IPS-18c (cell line): ENCODE results near the gene CERS6.
"Not testable (repeated sequence)": the region's sequence is repeated elsewhere in the genome, so short reads cannot be mapped to it uniquely, and the experiment has no call there.

Experiments used
- H3K4me3 ChIP-seq: 2 replicates; pipeline ENCODE4 v1.7.0; 2013; ENCODE audit warnings: low read depth, mild to moderate bottlenecking, low read length, moderate library complexity; ENCODE audit not compliant: insufficient read depth
- H3K9me3 ChIP-seq: one replicate; pipeline ENCODE4 v1.6.1; 2013; ENCODE audit warnings: mild to moderate bottlenecking, low read length, moderate library complexity; ENCODE audit not compliant: control insufficient read depth, insufficient read depth

Gene CERS6

DNA sequence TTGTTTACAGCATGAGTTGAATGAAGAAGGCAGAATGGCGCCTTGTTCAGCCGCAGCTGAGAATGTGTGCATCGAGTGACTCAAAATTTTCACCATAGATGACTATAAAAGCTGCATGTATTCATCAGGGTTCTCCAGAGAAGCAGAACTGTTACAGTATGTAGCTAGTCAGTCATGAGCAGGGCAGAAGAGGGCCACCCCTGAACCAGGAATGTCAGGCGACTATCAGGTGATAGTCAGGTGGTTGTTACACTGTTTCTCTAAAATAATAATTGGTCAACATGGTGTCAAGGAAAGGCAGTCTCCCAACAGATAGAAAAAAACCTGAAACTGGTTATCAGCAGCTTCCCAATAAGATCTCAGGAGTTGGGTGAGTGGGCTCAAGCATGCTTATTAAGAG is 326.2 kb downstream of the CERS6 start:
- no peaks in the 10 kb centered on the region for H3K9me3 ChIP-seq
- H3K4me3 ChIP-seq, result no peak overlapping the region

DNA sequence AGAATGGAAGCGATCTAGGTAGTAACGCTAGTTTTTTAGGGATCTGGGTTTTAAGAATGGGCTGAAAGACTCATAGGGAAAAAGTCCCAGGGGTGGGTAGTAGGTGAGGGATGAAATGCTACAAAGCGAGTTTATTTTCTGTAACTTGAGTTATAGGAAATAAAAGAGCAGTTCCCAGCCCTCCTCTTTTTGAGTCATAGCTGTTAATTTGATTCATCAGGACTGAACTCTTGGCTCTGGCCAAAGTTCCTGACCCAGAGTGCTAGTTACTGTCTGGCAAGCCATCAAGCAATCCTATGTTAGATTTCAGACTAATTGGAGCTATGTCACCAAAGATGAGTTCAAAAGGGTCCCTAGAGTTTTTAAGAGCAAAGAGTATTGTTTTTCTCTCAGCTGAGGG is 328.9 kb downstream of the CERS6 start:
- H3K9me3 ChIP-seq, result no peaks in the 10 kb centered on the region
- no peak overlapping the region for H3K4me3 ChIP-seq

DNA sequence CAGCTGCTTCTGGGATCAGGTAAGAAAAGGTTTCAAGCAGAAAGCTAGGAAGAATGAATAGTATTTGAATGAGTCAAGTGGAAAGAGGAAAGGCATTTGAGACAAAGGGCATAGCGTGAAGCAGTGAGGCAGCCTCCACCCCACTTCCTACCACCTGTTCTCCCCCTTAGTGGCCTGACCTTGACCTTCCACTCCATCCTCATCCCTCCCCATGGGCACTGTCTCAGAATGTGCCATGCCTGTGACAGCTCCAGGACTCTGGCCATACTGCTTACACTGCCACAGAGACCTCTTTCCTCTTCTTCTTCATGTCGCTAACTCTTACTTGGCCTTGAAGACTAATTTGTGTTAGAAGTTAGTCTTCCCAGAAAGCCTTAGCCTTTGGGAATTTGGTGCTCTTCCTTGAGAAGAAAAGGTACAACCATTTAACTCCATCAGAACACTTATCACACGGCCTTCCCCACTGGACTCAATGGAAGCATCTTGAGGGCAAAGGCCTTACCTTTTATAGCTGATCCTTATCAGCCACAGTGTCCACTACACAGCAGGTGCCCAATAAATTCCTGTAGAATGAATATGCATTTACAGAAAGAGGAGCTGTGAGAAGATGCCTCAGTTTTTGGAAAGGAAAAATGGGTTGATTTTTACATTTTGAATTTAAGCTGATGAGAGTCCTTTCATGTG is 331.2 kb downstream of the CERS6 start:
- H3K9me3 ChIP-seq, result no peaks in the 10 kb centered on the region
- H3K4me3 ChIP-seq, result no peak overlapping the region

DNA sequence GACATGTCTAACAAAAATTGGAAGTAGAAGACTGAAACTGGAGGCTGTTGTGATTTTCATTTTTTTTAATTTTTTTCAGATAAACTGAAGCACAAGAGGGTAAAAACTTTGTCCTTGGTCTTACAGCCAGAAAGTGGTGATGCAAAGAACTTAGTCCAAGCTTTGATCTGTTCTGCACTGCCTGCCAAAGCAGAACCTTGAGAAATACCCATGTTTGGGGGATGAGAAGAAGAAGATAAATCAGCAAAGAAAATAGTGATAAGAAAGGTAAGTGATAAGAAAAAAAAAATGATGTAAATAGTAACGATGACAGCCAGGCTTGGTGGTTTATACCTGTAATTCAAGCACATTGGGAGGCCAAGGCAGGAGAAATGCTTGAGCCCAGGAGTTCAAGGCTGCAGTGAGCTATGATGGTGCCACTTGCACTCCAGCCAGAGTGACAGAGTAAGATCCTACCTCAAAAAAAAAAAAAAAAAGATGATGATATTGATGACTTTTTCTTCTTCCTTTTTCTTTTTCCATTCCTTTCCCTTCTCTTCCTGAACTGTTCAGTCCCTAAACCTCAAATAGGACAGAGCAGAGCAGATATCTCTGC is 331.8 kb downstream of the CERS6 start:
- Histone ChIP-seq H3K9me3 (no peaks in the 10 kb centered on the region), H3K4me3 (no peak overlapping the region)

DNA sequence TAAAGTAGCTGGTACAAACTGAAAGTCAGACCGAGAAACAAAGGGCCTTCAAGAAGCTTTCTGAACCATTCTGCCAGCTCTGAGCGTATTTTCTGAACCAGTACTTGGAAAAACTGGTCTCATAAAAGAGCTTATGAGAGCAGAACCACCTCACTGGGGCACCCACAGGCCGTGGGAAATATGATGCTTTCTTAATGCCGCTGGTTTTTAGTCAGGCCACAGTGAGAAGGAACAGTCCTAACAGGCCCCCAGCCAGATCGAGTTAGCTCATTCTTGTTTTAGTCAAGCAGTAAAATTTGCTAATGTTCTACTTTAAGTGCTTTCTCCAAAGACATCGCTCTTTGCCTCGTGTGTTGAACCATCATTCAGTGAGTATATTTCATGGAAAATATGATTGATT is 333.7 kb downstream of the CERS6 start:
- Histone ChIP-seq H3K4me3 (no peak overlapping the region), H3K9me3 (no peaks in the 10 kb centered on the region)

DNA sequence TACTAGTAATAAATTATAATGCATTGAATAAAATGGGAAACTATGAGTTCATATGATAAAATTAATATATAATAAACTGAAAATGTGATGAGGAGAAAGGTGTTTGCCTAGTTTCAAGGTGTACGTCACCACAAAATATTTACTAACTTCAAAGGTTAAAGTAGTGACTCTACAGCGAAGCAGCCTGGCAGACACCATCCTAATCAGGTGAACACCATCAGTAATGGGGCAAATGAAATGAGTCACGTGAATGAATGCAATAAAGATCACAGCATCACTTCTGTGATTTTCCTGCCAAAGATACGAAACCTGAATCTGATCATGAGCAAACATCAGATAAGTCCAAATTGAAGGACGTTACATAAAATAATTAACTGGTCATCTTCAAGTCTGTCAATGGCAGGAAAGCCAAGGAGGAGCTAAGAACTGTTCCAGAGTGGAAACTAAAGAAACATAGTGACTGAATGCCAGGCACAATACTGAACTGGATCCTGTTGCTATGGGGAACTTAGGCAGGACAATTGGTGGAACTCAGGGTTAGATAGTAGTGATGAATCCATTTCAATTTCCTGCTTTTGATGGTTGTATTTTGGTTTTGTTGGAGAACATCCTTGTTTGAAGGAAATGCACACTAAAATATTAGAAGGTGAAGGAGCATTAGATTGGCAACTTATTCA is 334.3 kb downstream of the CERS6 start:
- no peaks in the 10 kb centered on the region for H3K9me3 ChIP-seq
- H3K4me3 ChIP-seq, result no peak overlapping the region

DNA sequence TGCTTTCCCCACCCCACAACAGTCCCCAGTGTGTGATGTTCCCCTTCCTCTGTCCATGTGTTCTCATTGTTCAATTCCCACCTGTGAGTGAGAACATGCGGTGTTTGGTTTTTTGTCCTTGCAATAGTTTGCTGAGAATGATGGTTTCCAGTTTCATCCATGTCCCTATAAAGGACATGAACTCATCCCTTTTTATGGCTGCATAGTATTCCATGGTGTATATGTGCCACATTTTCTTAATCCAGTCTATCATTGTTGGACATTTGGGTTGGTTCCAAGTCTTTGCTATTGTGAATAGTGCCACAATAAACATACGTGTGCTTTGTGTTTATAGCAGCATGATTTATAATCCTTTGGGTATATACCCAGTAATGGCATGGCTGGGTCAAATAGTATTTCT is 335.1 kb downstream of the CERS6 start:
- H3K4me3 ChIP-seq, H3K9me3 ChIP-seq: not testable (repeated sequence)

DNA sequence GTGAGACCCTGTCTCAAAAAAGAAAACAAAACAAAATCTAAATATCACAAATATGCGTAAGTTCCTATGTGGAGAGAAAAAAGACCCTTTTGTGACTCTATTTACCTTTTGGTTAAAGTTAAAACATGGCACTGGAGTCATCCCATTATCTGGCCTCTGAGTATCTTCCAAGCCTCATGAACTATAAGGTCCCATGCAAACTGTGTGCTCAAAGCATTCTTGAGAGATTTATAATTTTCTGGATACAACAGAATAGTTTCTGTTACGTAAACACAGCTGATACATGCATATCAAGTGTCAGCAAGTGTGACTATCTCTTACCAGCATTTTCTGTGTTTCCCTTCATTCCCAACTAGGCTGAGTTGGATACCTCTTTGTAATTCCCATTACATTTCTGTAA is 337.5 kb downstream of the CERS6 start:
- Histone ChIP-seq H3K9me3 (no peaks in the 10 kb centered on the region), H3K4me3 (no peak overlapping the region)

DNA sequence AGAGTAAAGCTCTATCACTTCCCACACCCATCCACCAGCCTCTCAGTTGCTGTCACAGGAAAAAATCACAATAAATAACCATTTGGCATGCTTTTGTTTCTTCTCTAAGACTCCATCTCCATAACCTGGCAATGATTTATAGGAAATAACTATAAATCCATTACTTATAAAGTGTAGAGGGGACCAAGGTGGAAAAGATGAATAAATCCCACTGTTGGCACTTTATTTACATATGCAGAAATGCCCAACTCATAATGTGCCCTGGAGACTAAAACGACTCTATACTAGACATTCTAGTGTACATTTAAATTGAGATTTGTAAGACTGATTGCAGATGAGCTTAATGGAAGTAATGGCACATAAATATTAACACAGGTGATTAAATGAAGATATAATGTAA is 338.9 kb downstream of the CERS6 start:
- Histone ChIP-seq H3K4me3 (no peak overlapping the region), H3K9me3 (no peaks in the 10 kb centered on the region)

DNA sequence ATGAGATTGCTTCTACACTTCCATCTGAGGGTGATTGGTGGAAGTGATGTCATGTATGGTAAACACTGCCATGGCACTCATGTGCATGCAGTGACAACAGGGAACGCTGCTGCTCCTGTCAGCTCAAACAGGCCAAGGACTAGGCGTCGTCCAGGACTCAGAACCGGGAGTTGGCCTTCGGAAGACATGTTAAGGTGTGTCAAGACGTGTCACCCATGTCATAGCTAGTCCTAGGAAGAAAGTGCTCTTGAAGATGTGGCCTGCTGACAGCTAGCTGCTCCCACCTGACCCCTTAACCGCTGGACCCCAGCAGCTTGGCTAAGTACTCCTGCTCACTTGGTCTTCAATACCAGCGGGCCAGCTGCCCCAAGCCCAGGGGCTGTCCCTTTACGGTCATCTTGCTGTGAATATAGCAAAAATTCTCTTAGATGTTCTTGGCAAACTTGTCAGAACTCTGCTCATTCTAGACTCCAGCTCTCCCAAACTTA is 340.1 kb downstream of the CERS6 start:
- no peaks in the 10 kb centered on the region for H3K9me3 ChIP-seq
- no peak overlapping the region for H3K4me3 ChIP-seq

DNA sequence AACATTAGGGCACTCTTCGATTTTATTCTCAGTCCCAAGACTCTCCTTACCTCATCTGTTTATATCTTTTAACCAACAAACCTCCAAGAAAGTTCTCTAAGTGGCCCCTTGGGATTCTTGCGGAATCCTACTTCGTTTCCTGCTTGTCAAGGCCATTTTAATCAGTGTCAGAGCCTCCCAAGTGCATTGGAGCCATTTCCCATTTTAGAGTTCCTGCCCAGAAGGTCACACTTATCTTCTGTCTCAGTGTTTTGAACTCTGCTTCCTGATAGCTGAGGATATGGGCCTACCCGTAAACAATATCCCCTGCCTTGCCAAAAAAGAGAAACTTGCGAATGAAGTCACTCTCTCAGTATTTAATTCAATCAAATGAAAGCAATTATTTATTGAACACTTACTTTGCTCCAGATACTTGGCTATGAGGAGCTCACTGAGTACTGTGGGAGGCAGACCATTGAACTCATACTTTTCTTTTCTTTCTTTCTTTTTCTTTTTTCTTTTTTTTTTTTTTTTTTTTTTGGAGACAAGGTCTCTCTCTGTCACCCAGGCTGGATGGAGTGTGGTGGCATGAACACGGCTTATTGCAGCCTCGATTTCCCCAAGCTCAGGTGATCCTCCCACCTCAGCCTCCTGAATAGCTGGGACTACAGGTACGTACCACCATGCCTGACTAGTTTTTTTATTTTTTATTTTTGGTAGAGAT is 340.7 kb downstream of the CERS6 start:
- H3K4me3 ChIP-seq, result no peak overlapping the region
- no peaks in the 10 kb centered on the region for H3K9me3 ChIP-seq

DNA sequence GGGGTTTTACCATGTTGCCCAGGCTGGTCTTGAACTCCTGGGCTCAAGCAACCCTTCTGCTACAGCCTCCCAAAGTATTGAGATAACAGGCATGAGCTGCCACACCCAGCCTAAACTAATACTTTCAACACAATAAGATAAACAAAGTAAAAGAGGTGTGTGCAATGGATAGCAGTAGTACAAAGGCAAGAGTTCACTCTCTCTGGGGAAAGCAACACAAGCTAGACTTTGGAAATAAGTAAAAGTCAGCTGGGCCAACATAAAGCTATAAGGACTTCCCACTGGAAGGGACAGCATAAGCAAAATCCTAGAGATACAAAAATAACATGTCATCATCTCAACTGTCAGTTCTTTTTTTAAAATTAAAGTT is 341.2 kb downstream of the CERS6 start:
- Histone ChIP-seq H3K4me3 (no peak overlapping the region), H3K9me3 (no peaks in the 10 kb centered on the region)

DNA sequence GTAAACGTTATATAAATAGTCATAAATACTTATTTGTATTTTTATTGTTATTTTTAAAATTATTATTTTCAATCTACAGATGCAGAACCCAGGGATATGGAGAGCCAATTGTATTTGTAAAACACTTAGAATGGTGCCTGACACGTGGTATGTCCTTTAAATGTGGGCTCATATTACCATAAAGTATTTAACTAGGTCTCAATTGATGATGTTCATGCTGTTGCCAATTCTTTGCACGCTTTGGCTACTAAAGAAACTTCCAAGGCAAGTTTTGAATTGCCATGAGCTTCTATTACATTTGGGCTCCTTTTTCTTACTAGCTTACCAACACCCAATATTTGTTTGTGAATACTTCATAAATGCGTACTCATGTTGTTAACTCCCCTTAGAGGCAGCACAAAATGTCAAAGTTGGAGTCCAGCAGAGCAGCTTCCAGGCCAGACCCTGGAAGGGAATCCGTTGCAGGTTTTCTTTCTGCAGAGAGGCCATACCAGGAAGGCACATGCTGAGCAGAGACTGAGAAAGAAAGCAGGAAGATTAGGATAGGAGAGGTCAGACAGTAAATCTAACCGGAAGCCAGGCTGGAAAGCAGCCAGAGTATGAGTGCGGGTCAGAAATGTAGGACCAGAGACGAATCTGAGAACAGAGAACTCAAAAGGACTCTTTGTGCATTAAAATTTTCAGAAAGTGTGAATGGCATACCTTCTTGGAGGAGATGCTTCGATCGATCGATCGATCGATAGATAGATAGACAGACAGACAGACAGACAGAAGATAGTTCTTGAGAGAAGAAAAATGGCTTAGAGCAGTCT is 342.2 kb downstream of the CERS6 start:
- no peaks in the 10 kb centered on the region for H3K9me3 ChIP-seq
- H3K4me3 ChIP-seq, result no peak overlapping the region

DNA sequence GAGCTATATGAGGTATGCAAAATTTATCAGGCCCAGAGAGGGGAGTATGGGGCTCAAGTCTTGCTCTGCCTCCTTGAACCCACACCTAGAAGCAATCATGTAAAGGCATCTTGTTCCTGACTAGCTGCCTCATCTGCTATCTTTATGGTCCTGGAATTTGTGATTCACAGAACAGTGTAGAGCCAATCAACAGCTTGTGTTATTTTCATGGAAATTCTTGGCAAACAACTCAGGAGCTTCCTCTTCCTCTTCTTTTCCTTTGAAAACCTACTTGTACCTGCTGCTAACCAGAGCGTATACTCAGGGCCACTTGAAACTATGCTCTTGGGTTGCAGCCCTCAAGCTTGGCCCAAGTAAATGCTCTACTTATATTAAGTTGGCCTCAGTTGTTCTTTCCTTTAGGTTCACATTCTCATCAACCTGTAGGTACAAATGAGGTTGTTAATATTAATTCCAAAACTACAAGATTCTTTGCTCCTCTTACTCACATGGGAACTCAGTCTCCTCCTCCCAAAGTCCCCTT is 342.9 kb downstream of the CERS6 start:
- Histone ChIP-seq H3K4me3 (no peak overlapping the region), H3K9me3 (no peaks in the 10 kb centered on the region)

DNA sequence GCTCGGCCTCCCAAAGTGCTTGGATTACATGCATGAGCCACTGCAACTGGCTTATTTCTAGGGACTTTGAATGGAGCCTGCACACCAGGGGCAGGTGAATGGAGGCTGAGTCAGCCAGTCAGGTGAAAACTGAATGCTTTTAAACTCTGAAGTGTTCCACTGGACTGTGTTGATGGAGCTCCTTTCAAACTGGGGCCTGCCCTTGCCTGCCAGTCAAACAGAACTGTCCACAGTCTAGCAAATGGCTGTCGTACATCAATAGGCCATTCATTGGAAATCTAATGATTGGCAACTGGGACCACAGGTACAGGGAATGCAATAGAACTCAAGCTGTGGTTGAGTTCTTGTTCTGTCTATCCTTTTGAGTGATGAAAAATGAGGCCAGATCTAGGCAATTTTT is 345.4 kb downstream of the CERS6 start:
- no peaks in the 10 kb centered on the region for H3K9me3 ChIP-seq
- H3K4me3 ChIP-seq, result no peak overlapping the region

DNA sequence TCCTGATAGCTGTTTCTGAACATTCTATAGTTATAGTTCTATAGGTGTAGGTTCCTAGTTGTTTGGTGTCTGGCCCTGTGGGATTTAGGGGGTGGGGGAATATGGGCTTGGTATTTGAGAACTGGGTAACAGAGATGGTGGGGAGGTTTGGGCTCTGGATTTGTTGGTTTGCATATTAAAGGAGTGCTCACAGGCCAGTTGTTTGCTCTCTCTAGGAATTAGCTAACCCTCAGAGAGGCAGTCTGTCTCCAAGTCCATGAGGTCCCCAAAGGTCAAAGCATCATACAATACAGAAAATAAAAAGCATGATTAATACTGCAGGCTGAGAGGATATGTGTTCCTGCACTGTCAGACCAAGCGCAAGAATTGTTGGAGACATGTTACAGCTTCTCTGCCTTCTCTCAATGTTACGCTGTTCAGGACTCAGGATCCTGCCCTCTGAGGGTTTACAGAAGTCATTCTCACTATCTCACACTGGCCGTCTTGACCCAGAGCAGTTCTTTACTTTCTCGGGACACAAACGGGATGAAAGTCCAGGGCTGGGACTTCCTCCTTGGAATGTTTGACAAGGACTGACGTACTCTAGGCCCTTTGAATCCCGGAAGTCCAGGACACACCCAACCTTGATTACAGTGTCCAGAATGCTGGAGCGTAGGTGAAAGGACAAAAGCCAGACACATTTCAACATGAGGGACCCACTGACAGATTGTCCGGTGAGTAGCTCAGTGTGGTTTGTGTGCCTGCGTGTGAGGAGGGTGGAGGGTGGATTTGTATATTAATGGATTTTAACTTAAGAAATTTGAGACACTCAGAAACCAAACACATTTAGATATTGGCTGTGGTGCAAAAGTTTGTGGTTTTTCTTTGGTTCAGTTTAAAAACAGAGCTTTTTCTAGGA is 346.1 kb downstream of the CERS6 start, which contains the start of gene NOSTRIN:
NOSTRIN (plus strand) TSS at position 677 of the 898 bp plus-strand sequence; CDS start at position 687, 10 bp downstream.
- H3K9me3 ChIP-seq, result no peaks in the 10 kb centered on the region
- H3K4me3 ChIP-seq, result no peak within 1 kb of the TSS
